Measurements from ENCODE around the gene CDK5RAP2.

DNA sequence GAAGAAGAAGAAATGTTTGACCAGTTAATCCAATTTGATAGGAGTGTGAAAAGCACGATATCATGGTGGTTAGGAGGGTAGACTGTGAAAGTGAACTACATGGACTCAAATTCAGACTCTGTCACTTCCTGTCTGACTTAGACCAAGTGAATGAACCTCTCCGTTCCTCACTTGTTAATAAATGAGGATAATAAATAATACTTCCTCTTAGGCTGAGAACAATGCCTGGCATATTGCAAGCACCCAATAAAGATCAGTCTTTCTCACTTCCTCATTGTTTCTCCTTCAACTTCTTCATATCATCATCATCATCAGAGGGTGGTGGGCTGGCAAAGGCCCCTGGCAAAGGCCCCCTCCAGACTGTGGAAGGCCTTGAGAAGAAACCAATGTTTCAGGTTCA is 148.7 kb downstream of the CDK5RAP2 start:
- TF ChIP-seq POLR2A (IDR thresholded peaks at IDR 0.05) = no peak
- TF ChIP-seq, protein P1, sequence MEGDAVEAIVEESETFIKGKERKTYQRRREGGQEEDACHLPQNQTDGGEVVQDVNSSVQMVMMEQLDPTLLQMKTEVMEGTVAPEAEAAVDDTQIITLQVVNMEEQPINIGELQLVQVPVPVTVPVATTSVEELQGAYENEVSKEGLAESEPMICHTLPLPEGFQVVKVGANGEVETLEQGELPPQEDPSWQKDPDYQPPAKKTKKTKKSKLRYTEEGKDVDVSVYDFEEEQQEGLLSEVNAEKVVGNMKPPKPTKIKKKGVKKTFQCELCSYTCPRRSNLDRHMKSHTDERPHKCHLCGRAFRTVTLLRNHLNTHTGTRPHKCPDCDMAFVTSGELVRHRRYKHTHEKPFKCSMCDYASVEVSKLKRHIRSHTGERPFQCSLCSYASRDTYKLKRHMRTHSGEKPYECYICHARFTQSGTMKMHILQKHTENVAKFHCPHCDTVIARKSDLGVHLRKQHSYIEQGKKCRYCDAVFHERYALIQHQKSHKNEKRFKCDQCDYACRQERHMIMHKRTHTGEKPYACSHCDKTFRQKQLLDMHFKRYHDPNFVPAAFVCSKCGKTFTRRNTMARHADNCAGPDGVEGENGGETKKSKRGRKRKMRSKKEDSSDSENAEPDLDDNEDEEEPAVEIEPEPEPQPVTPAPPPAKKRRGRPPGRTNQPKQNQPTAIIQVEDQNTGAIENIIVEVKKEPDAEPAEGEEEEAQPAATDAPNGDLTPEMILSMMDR (IDR thresholded peaks at IDR 0.05) = no peak
- TF ChIP-seq EP300 (IDR thresholded peaks at IDR 0.05) = no peak
